ENCODE measurements around the gene TMEM191B.
"Not testable (repeated sequence)": the region's sequence is repeated elsewhere in the genome, so short reads cannot be mapped to it uniquely, and the experiment has no call there.

Gene TMEM191B

GRCh38 chr22:18554280-18555256 is 27.0 kb downstream of the TMEM191B start:
- H3K4me3 ChIP-seq (ENCODE audit: low read length); DNase-seq (ENCODE audit: low read depth): not testable (repeated sequence)

GRCh38 chr22:18558516-18558915 is 30.9 kb downstream of the TMEM191B start:
- not testable (repeated sequence) for H3K4me3 ChIP-seq (ENCODE audit: low read length); DNase-seq (ENCODE audit: low read depth)

DNA sequence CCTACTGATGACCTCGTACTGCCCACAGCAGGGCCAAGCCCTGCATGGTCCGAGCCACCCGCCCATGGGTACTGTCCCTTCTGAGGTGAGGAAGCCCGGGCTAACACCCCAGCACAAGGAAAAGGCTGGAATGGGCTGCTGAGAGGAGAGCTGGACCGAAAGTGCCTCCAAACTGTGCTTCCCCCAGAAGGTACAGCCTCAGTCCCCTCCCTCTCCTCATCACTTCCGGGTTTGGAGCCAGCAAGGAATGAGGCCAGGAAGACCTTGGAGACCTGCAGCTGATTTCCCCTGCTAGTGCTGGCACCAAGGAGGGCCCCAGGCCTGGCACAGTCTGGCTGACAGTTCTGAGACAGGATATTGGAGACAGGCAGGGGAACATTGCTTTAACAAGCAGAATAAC is 31.3 kb downstream of the TMEM191B start:
- not testable (repeated sequence) for H3K4me3 ChIP-seq (ENCODE audit: low read length); DNase-seq (ENCODE audit: low read depth)

DNA sequence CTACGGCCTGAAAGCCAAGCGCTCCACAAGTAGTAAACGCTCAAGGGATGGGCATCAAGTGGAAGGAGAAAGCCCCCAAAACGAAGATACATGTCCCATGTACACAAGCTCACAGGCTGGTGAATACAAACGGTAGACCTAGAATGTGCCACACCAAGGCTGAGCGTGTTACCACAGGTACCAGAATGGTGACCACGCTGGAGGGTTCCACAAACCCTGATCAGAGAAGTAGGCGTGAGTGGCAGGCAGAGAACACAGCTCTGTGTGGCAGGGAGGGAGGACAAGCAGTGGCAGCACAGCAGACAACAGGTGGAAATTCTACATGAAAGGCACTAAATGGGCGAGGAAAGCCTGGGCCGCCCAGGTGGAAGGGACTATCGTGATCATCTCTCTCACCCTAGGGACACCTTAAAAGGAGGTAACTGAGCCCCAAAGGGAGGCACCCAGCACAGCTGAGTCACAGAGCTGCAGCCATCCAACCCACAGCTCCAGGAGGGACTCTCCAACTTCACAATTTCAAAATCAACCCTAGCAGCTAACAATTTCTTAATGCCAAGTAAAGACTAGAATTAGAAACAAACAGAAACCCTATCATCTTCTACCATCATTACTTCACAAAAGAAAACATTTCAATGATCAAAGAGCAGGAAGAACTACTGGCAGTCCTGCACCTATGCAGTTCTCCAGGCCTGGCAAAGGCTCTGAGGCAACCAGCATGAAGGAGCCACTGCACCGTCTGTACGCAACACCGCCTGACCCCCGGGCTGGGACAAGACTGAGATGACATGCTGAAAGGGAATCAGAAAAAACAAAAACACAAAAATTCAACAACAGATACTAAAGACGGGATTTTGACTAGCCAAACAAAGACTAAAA is 32.7 kb downstream of the TMEM191B start:
- not testable (repeated sequence) for H3K4me3 ChIP-seq (ENCODE audit: low read length); DNase-seq (ENCODE audit: low read depth)

DNA sequence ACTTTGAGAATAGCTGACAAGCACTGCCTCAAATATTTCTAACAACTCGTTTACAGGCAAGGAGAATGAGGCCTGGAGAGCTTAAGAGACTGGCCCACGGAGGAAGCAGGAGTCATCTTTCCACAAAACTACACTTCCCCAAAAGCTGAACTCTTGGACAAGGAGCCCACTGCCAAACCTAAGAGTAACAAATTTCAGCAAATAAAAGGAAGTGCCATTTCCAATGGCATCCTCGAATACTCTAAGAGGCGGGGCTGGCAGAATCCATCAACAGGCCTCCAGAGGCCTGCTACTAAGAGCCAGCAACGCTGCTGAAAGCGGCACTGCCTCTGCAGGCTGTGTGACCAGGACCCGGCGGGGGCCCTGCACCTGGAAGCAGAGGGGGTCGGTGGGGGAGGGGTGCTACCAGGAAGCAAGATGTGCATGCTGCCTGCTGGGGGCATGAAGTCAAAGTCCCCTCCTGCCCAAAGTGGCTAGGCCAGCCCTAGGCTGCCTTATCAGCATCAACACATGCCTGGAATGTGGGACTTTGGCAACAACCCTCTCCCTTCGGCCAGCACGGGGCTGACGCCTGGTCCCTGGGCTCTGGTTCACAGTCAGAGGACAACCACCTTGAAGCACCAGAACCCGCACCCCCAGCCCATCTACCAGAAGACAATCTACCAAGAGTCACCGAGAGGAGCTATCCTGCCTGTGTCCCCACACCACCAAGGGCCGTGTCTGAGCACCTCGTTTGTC is 43.1 kb downstream of the TMEM191B start:
- H3K4me3 ChIP-seq (ENCODE audit: low read length); DNase-seq (ENCODE audit: low read depth): not testable (repeated sequence)

DNA sequence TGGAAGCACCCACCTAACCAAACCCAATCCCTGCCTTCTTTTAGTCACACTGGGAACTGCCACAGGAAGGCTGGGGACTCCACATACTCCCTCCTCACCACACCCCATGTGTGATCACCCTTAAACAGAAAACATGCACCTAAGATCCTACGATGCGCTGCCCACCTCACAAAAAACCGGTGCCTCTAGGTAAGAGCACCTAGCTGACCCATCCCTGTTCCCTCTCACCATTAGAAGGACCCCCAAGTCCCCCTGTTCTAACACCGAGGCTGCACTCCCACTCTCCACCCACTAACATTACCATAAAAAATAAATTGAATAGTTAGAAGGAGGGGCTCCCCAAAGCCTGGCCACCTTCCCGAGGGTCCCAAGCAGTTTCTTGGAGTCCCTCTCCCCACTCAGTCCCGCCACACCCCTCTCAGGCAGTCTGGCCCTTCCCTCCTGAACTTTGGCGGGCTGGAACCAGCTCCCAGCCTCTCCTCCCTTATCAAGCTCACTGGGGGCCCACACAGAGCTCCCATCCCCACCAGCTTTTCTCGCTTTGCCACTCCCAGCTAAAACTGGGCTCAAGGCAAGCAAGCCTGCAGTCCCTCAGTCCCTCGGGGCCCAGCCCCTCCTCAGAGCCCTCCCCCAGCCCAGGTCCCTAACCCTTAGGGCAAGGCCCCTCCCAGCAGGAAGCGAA is 46.0 kb downstream of the TMEM191B start:
- DNase-seq (ENCODE audit: low read depth); H3K4me3 ChIP-seq (ENCODE audit: low read length): not testable (repeated sequence)

- DNase-seq (ENCODE audit: low read depth); H3K4me3 ChIP-seq (ENCODE audit: low read length): not testable (repeated sequence)
Observed at GRCh38 chr22:18574555-18574954, 47.0 kb downstream of the TMEM191B start.

DNA sequence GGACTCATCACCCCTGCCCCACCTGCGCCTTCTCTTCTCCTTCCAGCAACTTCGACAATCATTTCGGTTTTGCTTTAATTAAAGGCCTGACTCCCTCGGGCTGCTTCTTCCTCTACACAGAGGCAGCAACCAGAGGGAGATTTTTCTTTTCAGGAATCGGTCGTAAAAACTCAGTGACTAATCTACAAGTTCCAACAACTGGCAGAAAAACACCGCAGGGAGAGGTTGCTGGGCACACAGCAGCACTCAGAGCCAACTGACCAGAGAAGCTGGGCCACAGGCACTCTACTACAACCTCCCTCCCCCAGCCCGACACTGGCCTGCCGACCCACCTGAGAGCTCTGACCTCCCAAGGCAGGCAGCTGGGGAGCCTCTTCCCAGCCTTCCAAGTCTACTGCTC is 48.1 kb downstream of the TMEM191B start:
- not testable (repeated sequence) for DNase-seq (ENCODE audit: low read depth); H3K4me3 ChIP-seq (ENCODE audit: low read length)

DNA sequence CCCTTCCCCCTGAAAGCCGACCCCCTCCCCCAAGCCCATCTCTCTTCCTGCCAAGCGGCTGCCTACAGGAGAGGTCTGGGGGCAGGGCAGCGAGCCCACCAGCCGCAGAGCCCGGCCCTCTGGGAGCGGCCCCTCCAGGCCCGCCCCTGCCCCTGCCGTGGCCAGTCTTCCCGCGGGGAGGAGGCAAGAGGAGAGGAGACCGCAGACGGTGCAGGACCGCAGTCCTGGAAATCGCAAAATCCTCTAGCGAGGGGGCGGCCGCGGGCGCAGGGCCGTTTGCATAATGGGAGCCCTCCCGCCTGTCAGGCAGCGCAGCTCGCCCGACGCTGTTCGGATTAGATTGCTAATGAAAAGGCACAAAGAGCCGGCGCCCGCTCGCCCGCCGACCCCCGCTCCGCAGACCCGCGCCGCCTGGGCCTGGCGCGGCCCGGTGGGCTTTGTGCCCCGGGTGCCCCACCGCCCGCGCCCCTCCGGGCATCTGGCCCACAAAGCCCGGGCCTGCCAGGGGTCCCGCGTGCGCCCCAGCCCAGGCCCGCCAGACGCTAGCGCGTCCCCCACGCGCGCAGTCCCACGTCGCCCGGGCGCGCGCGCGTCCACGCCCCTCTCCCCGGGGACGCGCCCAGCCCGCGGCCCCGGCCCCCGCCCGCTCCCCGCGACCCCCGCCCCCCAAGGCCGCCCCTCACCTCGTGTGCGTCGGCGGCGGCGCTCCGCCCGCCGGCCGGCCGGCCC is 49.7 kb downstream of the TMEM191B start:
- not testable (repeated sequence) for H3K4me3 ChIP-seq (ENCODE audit: low read length); DNase-seq (ENCODE audit: low read depth)

DNA sequence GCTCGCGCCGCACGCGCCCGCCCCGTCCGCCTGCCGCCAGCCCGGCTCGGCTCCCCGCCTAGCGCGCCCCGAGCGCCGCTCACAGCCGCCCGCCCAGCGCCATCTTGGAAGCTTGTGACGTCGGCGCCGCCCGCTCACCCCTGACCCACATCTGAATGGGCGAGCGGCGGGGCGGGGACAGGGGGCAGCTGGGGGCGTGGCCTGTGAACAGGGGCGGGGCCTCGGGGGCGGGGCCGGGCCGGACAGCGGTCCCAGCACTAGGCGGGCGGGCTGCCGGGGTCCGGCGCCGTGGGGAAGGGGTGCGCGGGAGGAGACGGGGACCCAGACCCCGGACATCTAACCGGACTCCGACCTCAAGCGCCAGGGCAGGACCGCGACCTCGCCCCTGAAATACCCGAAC is 50.2 kb downstream of the TMEM191B start:
- not testable (repeated sequence) for DNase-seq (ENCODE audit: low read depth)
- peak overlapping the region; percentile 33 for H3K4me3 ChIP-seq (ENCODE audit: low read length)

All from retinal pigment epithelial cell (primary cell).